OCI-LY3 (cell line): ENCODE results near the gene NLGN2.

Experiments used
- H2AFZ ChIP-seq: fragments of 200-600, 300-600 bp; shearing (Covaris generic); 2 replicates; pipeline ENCODE4 v1.6.0; 2014; ENCODE audit warnings: antibody characterized with exemption, low read depth, low read length
- H3K27ac ChIP-seq: fragments of 200-600, 300-600 bp; sonication (generic); 2 replicates; pipeline ENCODE4 v1.5.1; 2014; ENCODE audit warnings: mild to moderate bottlenecking, low read length, moderate library complexity, mixed read lengths
- H3K27me3 ChIP-seq: fragments of 200-600, 300-600 bp; sonication (generic); 2 replicates; pipeline ENCODE4 v1.6.1; 2014; ENCODE audit warnings: low read depth, low read length, mixed read lengths
- H3K36me3 ChIP-seq: fragments of 200-600, 300-600 bp; sonication (generic); replicated peaks from 2 replicates; pipeline ENCODE3; 2014; ENCODE audit warnings: low read depth, low read length, mixed read lengths
- H3K4me1 ChIP-seq: fragments of 300-600, 200-600 bp; sonication (generic); 2 replicates; pipeline ENCODE4 v1.6.1; 2014; ENCODE audit warnings: low read length, mixed read lengths
- H3K4me2 ChIP-seq: fragments of 200-600, 300-600 bp; sonication (generic); 2 replicates; pipeline ENCODE4 v1.6.1; 2014; ENCODE audit warnings: low read length, mixed read lengths
- H3K4me3 ChIP-seq: fragments of 300-600, 200-600 bp; sonication (generic); 2 replicates; pipeline ENCODE4 v1.5.1; 2014; ENCODE audit warnings: antibody characterized with exemption, mild to moderate bottlenecking, low read length, moderate library complexity
- H3K79me2 ChIP-seq: fragments of 300-600, 200-600 bp; shearing (Covaris generic); 2 replicates; pipeline ENCODE4 v1.6.1; 2014; ENCODE audit warnings: mild to moderate bottlenecking, low read length, mixed read lengths
- H3K9ac ChIP-seq: fragments of 300-600, 200-600 bp; shearing (Covaris generic); 2 replicates; pipeline ENCODE4 v1.6.0; 2014; ENCODE audit warnings: mild to moderate bottlenecking, low read length, moderate library complexity
- H3K9me3 ChIP-seq: fragments of 200-600, 300-600 bp; shearing (Covaris generic); 2 replicates; pipeline ENCODE4 v1.6.1; 2014; ENCODE audit warnings: low read length, mixed read lengths; ENCODE audit not compliant: insufficient read depth
- H4K20me1 ChIP-seq: fragments of 200-600, 300-600 bp; sonication (generic); 2 replicates; pipeline ENCODE4 v1.6.1; 2016; ENCODE audit warnings: low read length, mixed read lengths; ENCODE audit not compliant: insufficient read depth
- EZH2phosphoT487 ChIP-seq: fragments of 200-600 bp; shearing (Covaris generic); IDR thresholded peaks from 2 replicates; pipeline ENCODE4 v1.6.1; 2018; ENCODE audit warnings: antibody characterized with exemption, mixed run types, low read depth
- TF ChIP-seq, protein P1 (sequence below): fragments of 200-600, 300-600 bp; sonication (generic); IDR thresholded peaks from 2 replicates; pipeline ENCODE4 v1.5.1; 2014; ENCODE audit warnings: antibody characterized with exemption, low read length, low read depth

NLGN2 gene

DNA sequence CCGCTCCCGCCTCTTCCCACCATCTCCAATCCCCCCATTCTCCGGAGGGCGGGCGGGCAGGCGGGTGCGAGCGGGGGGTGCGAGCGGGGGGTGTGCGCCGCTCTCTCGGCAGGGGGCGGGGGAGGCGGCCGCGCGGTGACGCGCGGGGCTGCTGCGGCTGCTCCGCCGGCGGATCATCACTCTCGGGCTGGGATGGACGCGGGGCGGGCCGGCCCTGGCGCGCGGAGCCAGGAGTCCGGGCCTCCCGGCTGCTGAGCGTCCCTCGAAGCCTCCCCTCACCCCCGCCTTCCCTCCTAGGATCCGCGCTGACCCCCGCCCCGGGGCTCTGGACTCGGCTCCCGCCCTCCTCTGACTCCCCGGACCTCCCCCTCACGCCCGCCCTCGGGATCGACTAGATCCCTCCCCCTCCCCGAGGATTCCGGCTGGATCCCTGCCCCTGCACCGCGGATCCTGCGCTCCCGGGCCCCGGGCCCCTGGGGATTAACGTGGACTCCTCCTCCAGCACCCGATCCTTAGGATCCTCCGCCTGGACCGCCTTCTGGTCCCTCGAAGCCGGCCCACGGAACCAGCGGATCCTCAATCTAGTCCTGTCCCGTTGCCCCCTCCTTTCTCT lies 2.8 kb upstream of the NLGN2 start:
- Histone ChIP-seq H3K27ac (peak overlapping the region; percentile 63), H2AFZ (peak overlapping the region; percentile 69; the same call in 1 of the 2 replicates)

DNA sequence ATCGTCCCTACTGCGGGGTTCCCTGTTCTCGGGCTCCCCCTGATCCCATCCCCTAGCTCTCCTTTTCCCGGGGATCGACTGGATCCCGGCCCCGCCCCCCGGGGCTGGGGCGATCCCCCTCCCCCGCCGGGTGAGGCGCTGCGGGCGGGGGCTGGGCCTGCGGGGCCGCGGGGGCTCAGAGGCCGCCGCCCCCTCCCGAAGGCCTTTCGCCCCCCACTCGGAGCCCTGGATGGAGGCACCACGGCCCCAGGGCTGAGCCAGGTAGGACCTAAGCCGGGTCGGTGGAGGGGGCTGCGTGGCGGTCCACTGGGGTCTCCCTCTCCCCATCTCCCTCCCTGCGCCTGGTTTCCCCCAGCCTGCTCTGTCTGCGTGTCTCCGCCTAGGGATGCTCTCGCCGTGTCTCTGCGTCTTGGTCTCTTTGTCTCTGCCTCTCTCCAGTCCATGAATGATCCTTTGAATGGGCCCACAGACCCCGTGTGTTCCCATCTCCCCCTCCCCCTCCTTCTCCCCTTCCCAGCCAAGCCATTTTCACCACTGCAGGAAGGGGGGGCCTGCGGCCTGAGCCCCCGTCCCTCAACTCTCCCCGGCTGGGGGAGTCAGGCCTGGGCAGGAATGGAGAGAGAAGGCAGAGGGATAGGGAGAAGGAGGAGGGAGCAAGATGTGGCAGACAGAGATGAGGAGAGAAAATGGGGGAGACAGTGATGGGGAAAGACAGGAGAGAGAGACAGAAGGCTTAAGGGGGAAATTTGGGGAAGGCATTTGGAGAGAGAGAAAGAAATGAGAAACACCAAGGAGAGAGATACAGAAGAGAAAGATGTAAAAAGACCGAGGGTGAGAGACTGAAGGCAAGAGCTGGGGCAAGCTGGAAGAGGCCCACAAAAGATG lies 2.1 kb upstream of the NLGN2 start:
- H4K20me1 ChIP-seq: no peaks in the 10 kb centered on the region
- H3K4me2 ChIP-seq: peak overlapping the region; percentile 85
- no peaks in the 10 kb centered on the region for H3K36me3 ChIP-seq
- no peak overlapping the region for H3K27ac ChIP-seq
- H3K4me3 ChIP-seq: peak overlapping the region; percentile 83
- no peak overlapping the region for H3K9ac ChIP-seq
- no peaks in the 10 kb centered on the region for H3K79me2 ChIP-seq
- peaks cover 10% of the 10 kb centered on the region for H3K4me1 ChIP-seq
- TF ChIP-seq EZH2phosphoT487: no peak
- TF ChIP-seq, protein P1, sequence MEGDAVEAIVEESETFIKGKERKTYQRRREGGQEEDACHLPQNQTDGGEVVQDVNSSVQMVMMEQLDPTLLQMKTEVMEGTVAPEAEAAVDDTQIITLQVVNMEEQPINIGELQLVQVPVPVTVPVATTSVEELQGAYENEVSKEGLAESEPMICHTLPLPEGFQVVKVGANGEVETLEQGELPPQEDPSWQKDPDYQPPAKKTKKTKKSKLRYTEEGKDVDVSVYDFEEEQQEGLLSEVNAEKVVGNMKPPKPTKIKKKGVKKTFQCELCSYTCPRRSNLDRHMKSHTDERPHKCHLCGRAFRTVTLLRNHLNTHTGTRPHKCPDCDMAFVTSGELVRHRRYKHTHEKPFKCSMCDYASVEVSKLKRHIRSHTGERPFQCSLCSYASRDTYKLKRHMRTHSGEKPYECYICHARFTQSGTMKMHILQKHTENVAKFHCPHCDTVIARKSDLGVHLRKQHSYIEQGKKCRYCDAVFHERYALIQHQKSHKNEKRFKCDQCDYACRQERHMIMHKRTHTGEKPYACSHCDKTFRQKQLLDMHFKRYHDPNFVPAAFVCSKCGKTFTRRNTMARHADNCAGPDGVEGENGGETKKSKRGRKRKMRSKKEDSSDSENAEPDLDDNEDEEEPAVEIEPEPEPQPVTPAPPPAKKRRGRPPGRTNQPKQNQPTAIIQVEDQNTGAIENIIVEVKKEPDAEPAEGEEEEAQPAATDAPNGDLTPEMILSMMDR: no peak
- no peak overlapping the region for H2AFZ ChIP-seq
- no peaks in the 10 kb centered on the region for H3K9me3 ChIP-seq
- peaks cover 5% of the 10 kb centered on the region; the same call in 1 of the 2 replicates for H3K27me3 ChIP-seq

More for the DNA sequence above, 2.8 kb upstream of the NLGN2 start:
- TF ChIP-seq, protein P1: no peak
- no peak for TF ChIP-seq EZH2phosphoT487
- Histone ChIP-seq H3K4me2 (peak overlapping the region; percentile 85), H4K20me1 (no peaks in the 10 kb centered on the region), H3K9ac (peak overlapping the region; percentile 68), H3K27me3 (peaks cover 5% of the 10 kb centered on the region; the same call in 1 of the 2 replicates), H3K4me1 (peaks cover 10% of the 10 kb centered on the region), H3K36me3 (no peaks in the 10 kb centered on the region), H3K9me3 (no peaks in the 10 kb centered on the region), H3K4me3 (peak overlapping the region; percentile 83), H3K79me2 (no peaks in the 10 kb centered on the region)

DNA sequence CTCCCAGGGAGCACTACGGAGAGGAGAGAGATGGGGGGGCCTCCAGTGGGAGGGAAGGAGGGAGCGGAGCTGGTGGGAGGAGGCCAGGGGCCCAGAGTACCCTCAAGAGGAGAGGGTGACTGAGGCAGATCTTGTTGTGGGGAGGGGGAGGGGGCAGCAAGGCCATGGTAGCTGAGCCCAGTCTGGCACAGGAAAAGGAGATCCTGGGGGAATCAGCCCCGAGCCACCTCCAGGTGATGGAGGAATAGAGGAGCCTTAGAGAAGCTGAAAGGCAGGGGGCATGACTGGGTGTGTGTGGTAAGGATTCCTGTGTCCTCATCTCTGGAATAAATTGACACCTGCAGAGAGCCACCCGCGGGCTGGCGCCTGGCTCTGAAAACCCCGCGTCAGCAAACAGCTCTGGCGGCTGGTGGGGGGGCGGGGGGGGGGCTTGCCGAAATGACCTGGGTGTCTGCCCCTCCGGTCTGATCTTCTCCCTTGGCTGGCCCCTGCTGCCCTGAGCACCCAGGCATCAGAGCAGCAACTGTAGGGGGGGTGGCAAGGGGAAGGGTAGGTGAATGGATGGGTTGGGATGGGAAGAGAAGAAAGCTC lies 1.3 kb upstream of the NLGN2 start:
- H4K20me1 ChIP-seq: no peaks in the 10 kb centered on the region
- TF ChIP-seq EZH2phosphoT487: no peak
- TF ChIP-seq, protein P1: no peak
- H3K79me2 ChIP-seq: no peaks in the 10 kb centered on the region
- no peaks in the 10 kb centered on the region for H3K36me3 ChIP-seq
- peaks cover 5% of the 10 kb centered on the region; the same call in 1 of the 2 replicates for H3K27me3 ChIP-seq
- no peak overlapping the region for H3K4me2 ChIP-seq
- no peaks in the 10 kb centered on the region for H3K9me3 ChIP-seq
- no peak overlapping the region for H3K9ac ChIP-seq
- H3K4me3 ChIP-seq: no peak overlapping the region
- peaks cover 10% of the 10 kb centered on the region for H3K4me1 ChIP-seq
- H3K27ac ChIP-seq: no peak overlapping the region
- H2AFZ ChIP-seq: no peak overlapping the region

DNA sequence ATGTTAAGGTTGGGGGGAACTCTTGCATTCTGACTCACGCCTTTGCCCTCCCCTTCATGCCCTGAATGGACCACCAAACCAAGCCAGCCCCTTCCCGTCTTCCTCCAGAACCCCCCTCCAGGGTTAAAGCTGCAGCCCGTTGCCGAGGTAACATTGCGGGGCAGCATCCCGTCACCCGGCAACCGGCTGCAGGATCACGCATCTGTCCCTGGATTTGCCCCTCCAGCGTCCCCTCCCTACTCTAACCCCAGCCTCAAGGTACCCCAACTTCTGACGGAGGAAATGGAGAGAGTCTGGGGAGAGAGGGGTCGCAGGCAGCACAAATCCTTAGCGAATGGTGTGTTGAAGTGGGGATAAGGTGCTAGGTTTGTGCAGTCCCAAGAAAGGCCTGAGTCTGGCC lies 563 bp upstream of the NLGN2 start:
- H3K79me2 ChIP-seq: no peaks in the 10 kb centered on the region
- no peaks in the 10 kb centered on the region for H3K9me3 ChIP-seq
- peaks cover 10% of the 10 kb centered on the region for H3K4me1 ChIP-seq
- H4K20me1 ChIP-seq: no peaks in the 10 kb centered on the region
- no peak overlapping the region for H3K27ac ChIP-seq
- H3K4me2 ChIP-seq: no peak overlapping the region
- H3K36me3 ChIP-seq: no peaks in the 10 kb centered on the region
- H3K9ac ChIP-seq: no peak overlapping the region
- H2AFZ ChIP-seq: no peak overlapping the region
- H3K4me3 ChIP-seq: no peak overlapping the region
- TF ChIP-seq EZH2phosphoT487: no peak
- TF ChIP-seq, protein P1: no peak
- peaks cover 5% of the 10 kb centered on the region; the same call in 1 of the 2 replicates for H3K27me3 ChIP-seq
